Stomach (tissue), 4 donors: ENCODE measurements around the gene KIF21B.

Experiments
- CTCF ChIP-seq, 7 experiments: fragments of 450-650 bp in 4 of 7; fragments of 200-600 bp in 3 of 7; sonication (generic) in 3 of 7; IDR thresholded peaks; one replicate each; pipeline ENCODE4 v1.5.1; 2016 to 2019; ENCODE audit warnings: antibody characterized with exemption in 7 of 7, control low read depth in 2 of 7, mild to moderate bottlenecking in 1 of 7
- POLR2A ChIP-seq, 4 donors: fragments of 450-650 bp; IDR thresholded peaks; one replicate each; pipeline ENCODE4 v1.6.1; 2016; ENCODE audit warnings: antibody characterized with exemption in 4 of 4, control low read depth in 2 of 4, mild to moderate bottlenecking in 1 of 4, moderate library complexity in 1 of 4
- POLR2AphosphoS5 ChIP-seq, 3 donors: sonication (generic); formaldehyde crosslinking; IDR thresholded peaks; one replicate each; pipeline ENCODE4 v1.6.1; 2016; ENCODE audit warnings: antibody characterized with exemption in 3 of 3

GRCh38 chr1:200981278-200981677 is 42.2 kb downstream of the KIF21B start:
- TF ChIP-seq CTCF (IDR thresholded peaks at IDR 0.05) (no peak), POLR2A (IDR thresholded peaks at IDR 0.05) (no peak), POLR2AphosphoS5 (IDR thresholded peaks at IDR 0.05) (no peak)
